ENCODE results near the gene KRTAP4-9.

DNA sequence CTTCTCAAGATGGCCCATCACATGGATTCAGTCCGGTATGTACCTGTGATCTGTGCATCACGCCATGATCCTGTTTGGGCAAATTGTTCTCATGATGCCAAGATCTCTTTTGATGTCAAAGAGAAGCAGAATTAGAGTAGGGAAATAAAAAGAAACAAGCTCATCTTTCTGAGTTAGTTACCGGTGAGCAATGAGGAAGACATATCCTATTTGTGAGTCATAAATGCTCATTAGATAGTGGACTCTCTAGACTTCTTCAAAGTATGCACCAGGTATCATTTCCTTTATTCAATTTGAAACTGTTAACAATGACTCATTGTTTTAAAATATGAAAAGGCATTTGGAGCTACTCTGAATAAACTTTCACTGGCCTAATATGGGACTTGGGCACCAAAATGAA, 26.8 kb downstream of the KRTAP4-9 start:
- no peak for TF ChIP-seq CTCF (IDR thresholded peaks at IDR 0.05)
- TF ChIP-seq POLR2A (IDR thresholded peaks at IDR 0.05) = no peak
